IPS-18a (cell line): ENCODE results near the gene RAB9B.

ENCODE experiments used
- H3K27ac ChIP-seq: one replicate; pipeline ENCODE4 v1.5.1; 2013; ENCODE audit warnings: low read length
- H3K27me3 ChIP-seq: one replicate; pipeline ENCODE4 v1.6.1; 2013; ENCODE audit warnings: mild to moderate bottlenecking, low read length; ENCODE audit not compliant: control insufficient read depth, insufficient read depth
- H3K36me3 ChIP-seq: one replicate; pipeline ENCODE4 v1.6.1; 2013; ENCODE audit warnings: low read depth, low read length; ENCODE audit not compliant: control insufficient read depth
- H3K4me1 ChIP-seq: one replicate; pipeline ENCODE4 v1.6.1; 2013; ENCODE audit warnings: low read depth, low read length; ENCODE audit not compliant: control insufficient read depth
- H3K4me3 ChIP-seq: one replicate; pipeline ENCODE4 v1.5.1; 2013; ENCODE audit warnings: low read length
- H3K9ac ChIP-seq: one replicate; pipeline ENCODE4 v1.6.1; 2013; ENCODE audit warnings: mild to moderate bottlenecking, low read length, moderate library complexity
- H3K9me3 ChIP-seq: one replicate; pipeline ENCODE4 v1.6.1; 2013; ENCODE audit warnings: low read depth, low read length; ENCODE audit not compliant: control insufficient read depth

Gene RAB9B

GRCh38 chrX:103805860-103806259, 26.2 kb downstream of the RAB9B start:
- H3K9ac ChIP-seq = no peak overlapping the region
- H3K4me1 ChIP-seq = no peaks in the 10 kb centered on the region
- H3K36me3 ChIP-seq = no peaks in the 10 kb centered on the region
- H3K27me3 ChIP-seq = no peaks in the 10 kb centered on the region
- no peaks in the 10 kb centered on the region for H3K9me3 ChIP-seq
- no peak overlapping the region for H3K27ac ChIP-seq
- no peak overlapping the region for H3K4me3 ChIP-seq

- Histone ChIP-seq H3K4me3 (no peak overlapping the region), H3K9me3 (no peaks in the 10 kb centered on the region), H3K9ac (no peak overlapping the region), H3K36me3 (no peaks in the 10 kb centered on the region), H3K4me1 (no peaks in the 10 kb centered on the region), H3K27me3 (no peaks in the 10 kb centered on the region), H3K27ac (no peak overlapping the region)
These were observed 31.7 kb downstream of the RAB9B start for GRCh38 chrX:103800318-103800717.

- Histone ChIP-seq H3K27ac (no peak overlapping the region), H3K4me3 (no peak overlapping the region), H3K27me3 (no peaks in the 10 kb centered on the region), H3K9me3 (no peaks in the 10 kb centered on the region), H3K4me1 (no peaks in the 10 kb centered on the region), H3K9ac (no peak overlapping the region), H3K36me3 (no peaks in the 10 kb centered on the region)
These were observed 34.4 kb downstream of the RAB9B start for GRCh38 chrX:103797691-103798090.

GRCh38 chrX:103794119-103794518, 37.9 kb downstream of the RAB9B start:
- no peaks in the 10 kb centered on the region for H3K4me1 ChIP-seq
- no peaks in the 10 kb centered on the region for H3K9me3 ChIP-seq
- no peak overlapping the region for H3K4me3 ChIP-seq
- no peaks in the 10 kb centered on the region for H3K27me3 ChIP-seq
- peaks cover 33% of the 10 kb centered on the region for H3K36me3 ChIP-seq
- no peak overlapping the region for H3K9ac ChIP-seq
- no peak overlapping the region for H3K27ac ChIP-seq

- H3K9ac ChIP-seq = no peak overlapping the region
- H3K4me1 ChIP-seq = no peaks in the 10 kb centered on the region
- H3K36me3 ChIP-seq = peaks cover 38% of the 10 kb centered on the region
- H3K9me3 ChIP-seq = no peaks in the 10 kb centered on the region
- no peak overlapping the region for H3K27ac ChIP-seq
- H3K4me3 ChIP-seq = no peak overlapping the region
- no peaks in the 10 kb centered on the region for H3K27me3 ChIP-seq
These were observed 38.5 kb downstream of the RAB9B start for GRCh38 chrX:103793545-103793940.

- Histone ChIP-seq H3K4me3 (no peak overlapping the region), H3K27ac (no peak overlapping the region)
These were observed 39.0 kb downstream of the RAB9B start for GRCh38 chrX:103792916-103793544.

GRCh38 chrX:103791826-103792485, 40.1 kb downstream of the RAB9B start:
- Histone ChIP-seq H3K27me3 (no peaks in the 10 kb centered on the region), H3K9ac (no peak overlapping the region), H3K4me1 (no peaks in the 10 kb centered on the region), H3K27ac (no peak overlapping the region), H3K9me3 (no peaks in the 10 kb centered on the region), H3K36me3 (peaks cover 54% of the 10 kb centered on the region), H3K4me3 (no peak overlapping the region)

More at GRCh38 chrX:103792916-103793544, 39.0 kb downstream of the RAB9B start:
- no peaks in the 10 kb centered on the region for H3K9me3 ChIP-seq
- no peaks in the 10 kb centered on the region for H3K4me1 ChIP-seq
- no peak overlapping the region for H3K9ac ChIP-seq
- H3K27me3 ChIP-seq = no peaks in the 10 kb centered on the region
- peaks cover 43% of the 10 kb centered on the region for H3K36me3 ChIP-seq

- no peak overlapping the region for H3K9ac ChIP-seq
- peaks cover 61% of the 10 kb centered on the region for H3K36me3 ChIP-seq
- no peak overlapping the region for H3K27ac ChIP-seq
- H3K4me1 ChIP-seq = no peaks in the 10 kb centered on the region
- no peaks in the 10 kb centered on the region for H3K27me3 ChIP-seq
- no peaks in the 10 kb centered on the region for H3K9me3 ChIP-seq
- H3K4me3 ChIP-seq = no peak overlapping the region
These were observed 40.8 kb downstream of the RAB9B start for GRCh38 chrX:103791228-103791627.

GRCh38 chrX:103789004-103789403, 43.1 kb downstream of the RAB9B start:
- Histone ChIP-seq H3K27me3 (no peaks in the 10 kb centered on the region), H3K27ac (no peak overlapping the region), H3K9me3 (no peaks in the 10 kb centered on the region), H3K36me3 (peaks cover 78% of the 10 kb centered on the region), H3K9ac (no peak overlapping the region), H3K4me1 (no peaks in the 10 kb centered on the region), H3K4me3 (no peak overlapping the region)

GRCh38 chrX:103783971-103784370, 48.1 kb downstream of the RAB9B start:
- H3K36me3 ChIP-seq = peaks cover 91% of the 10 kb centered on the region
- no peak overlapping the region for H3K9ac ChIP-seq
- no peaks in the 10 kb centered on the region for H3K27me3 ChIP-seq
- no peak overlapping the region for H3K4me3 ChIP-seq
- H3K9me3 ChIP-seq = no peaks in the 10 kb centered on the region
- H3K27ac ChIP-seq = no peak overlapping the region
- peaks cover 4% of the 10 kb centered on the region for H3K4me1 ChIP-seq

- Histone ChIP-seq H3K4me3 (no peak overlapping the region), H3K27ac (no peak overlapping the region), H3K4me1 (peaks cover 4% of the 10 kb centered on the region), H3K27me3 (no peaks in the 10 kb centered on the region), H3K9me3 (no peaks in the 10 kb centered on the region), H3K36me3 (peaks cover 91% of the 10 kb centered on the region), H3K9ac (no peak overlapping the region)
These were observed 48.9 kb downstream of the RAB9B start for GRCh38 chrX:103783196-103783595.

- H3K9me3 ChIP-seq = no peaks in the 10 kb centered on the region
- H3K27ac ChIP-seq = no peak overlapping the region
- H3K9ac ChIP-seq = no peak overlapping the region
- H3K27me3 ChIP-seq = no peaks in the 10 kb centered on the region
- H3K4me3 ChIP-seq = no peak overlapping the region
- H3K36me3 ChIP-seq = peaks cover 91% of the 10 kb centered on the region
- peaks cover 4% of the 10 kb centered on the region for H3K4me1 ChIP-seq
These were observed 49.4 kb downstream of the RAB9B start for GRCh38 chrX:103782640-103783039.
